CD14-positive monocyte (primary cell): ENCODE data around the gene GNPAT. TPM values are rescaled to one million over a fixed set of nuclear protein-coding genes. Genes with fewer than 3 reads are reported as not detected.
A peak's percentile ranks its signal among the peaks of the same experiment; 100 is the strongest.

Experiments used
- DNase-seq, 3 donors: peaks; one replicate each; pipeline ENCODE4 v3.0.0-alpha.2; 2011 to 2022
- H2AFZ ChIP-seq: 2 replicates; pipeline ENCODE4 v1.6.0; 2012; ENCODE audit warnings: mild to moderate bottlenecking, low read depth, low read length, inconsistent platforms; ENCODE audit not compliant: insufficient read depth, poor library complexity, severe bottlenecking
- H3K27ac ChIP-seq, 2 donors: 1 replicate in 1 of 2; 2 replicates in 1 of 2; pipeline ENCODE4 v1.5.1; 2012 to 2013; ENCODE audit warnings: low read length in 2 of 2, control low read depth in 1 of 2, inconsistent platforms in 1 of 2, low read depth in 1 of 2, mild to moderate bottlenecking in 1 of 2
- H3K27me3 ChIP-seq, 2 donors: one replicate each; pipeline versions ENCODE4 v1.6.0 to v1.6.1; 2011 to 2013; ENCODE audit warnings: low read length in 2 of 2; ENCODE audit not compliant: control insufficient read depth in 2 of 2, insufficient read depth in 2 of 2
- H3K36me3 ChIP-seq, 2 donors: replicated peaks in 1 of 2; 1 replicate in 1 of 2; 2 replicates in 1 of 2; pipeline versions ENCODE4 v1.5.1 to v1.6.1; 2012 to 2013; ENCODE audit warnings: low read length in 2 of 2, control low read depth in 1 of 2, inconsistent platforms in 1 of 2, mild to moderate bottlenecking in 1 of 2; ENCODE audit not compliant: insufficient read depth in 2 of 2, control insufficient read depth in 1 of 2
- H3K4me1 ChIP-seq, 2 donors: 1 replicate in 1 of 2; 2 replicates in 1 of 2; pipeline versions ENCODE4 v1.5.1 to v1.6.1; 2012 to 2013; ENCODE audit warnings: low read length in 2 of 2, control low read depth in 1 of 2, inconsistent platforms in 1 of 2, mild to moderate bottlenecking in 1 of 2, moderate library complexity in 1 of 2; ENCODE audit not compliant: insufficient read depth in 2 of 2, control insufficient read depth in 1 of 2
- H3K4me2 ChIP-seq: replicated peaks from 2 replicates; pipeline ENCODE3; 2012; ENCODE audit warnings: low read length, moderate library complexity, mild to moderate bottlenecking; ENCODE audit not compliant: poor library complexity, severe bottlenecking; ENCODE audit errors: extremely low read depth
- H3K4me3 ChIP-seq, 3 experiments: fragments of 200-600 bp in 1 of 3; sonication (generic) in 1 of 3; replicated peaks in 1 of 3; 1 replicate in 2 of 3; 2 replicates in 1 of 3; pipeline ENCODE4 v1.5.1; 2011 to 2013; ENCODE audit warnings: low read length in 3 of 3, mild to moderate bottlenecking in 3 of 3, control low read depth in 2 of 3, low read depth in 2 of 3, inconsistent platforms in 1 of 3, moderate library complexity in 1 of 3
- H3K79me2 ChIP-seq: 2 replicates; pipeline ENCODE4 v1.6.0; 2012; ENCODE audit warnings: mild to moderate bottlenecking, control low read depth, inconsistent platforms, low read length, moderate library complexity; ENCODE audit not compliant: insufficient read depth
- H3K9ac ChIP-seq: 2 replicates; pipeline ENCODE4 v1.6.0; 2017; ENCODE audit warnings: low read length, mild to moderate bottlenecking; ENCODE audit not compliant: insufficient read depth, poor library complexity, severe bottlenecking
- H3K9me3 ChIP-seq, 2 donors: replicated peaks in 1 of 2; 1 replicate in 1 of 2; 2 replicates in 1 of 2; pipeline versions ENCODE4 v1.5.1 to v1.6.1; 2012 to 2013; ENCODE audit warnings: low read length in 2 of 2, control low read depth in 1 of 2; ENCODE audit not compliant: control insufficient read depth in 1 of 2, insufficient read depth in 1 of 2
- H4K20me1 ChIP-seq: 2 replicates; pipeline ENCODE4 v1.6.0; 2012; ENCODE audit warnings: mild to moderate bottlenecking, low read length, control low read depth, moderate library complexity; ENCODE audit not compliant: insufficient read depth
- H3K27ac Mint-ChIP-seq, 7 donors: one replicate each; pipeline ENCODE4 v1.8.0; 2020; ENCODE audit warnings: mild to moderate bottlenecking in 7 of 7, mixed read lengths in 7 of 7, moderate library complexity in 6 of 7, inconsistent platforms in 2 of 7
- H3K27me3 Mint-ChIP-seq, 3 donors: one replicate each; pipeline ENCODE4 v1.8.0; 2021 to 2022; ENCODE audit warnings: low read depth in 3 of 3, mild to moderate bottlenecking in 3 of 3, mixed read lengths in 3 of 3, moderate library complexity in 3 of 3, inconsistent platforms in 1 of 3
- H3K36me3 Mint-ChIP-seq, 2 donors: one replicate each; pipeline ENCODE4 v1.8.0; 2020; ENCODE audit warnings: mixed read lengths in 2 of 2, inconsistent platforms in 1 of 2, mild to moderate bottlenecking in 1 of 2
- H3K4me1 Mint-ChIP-seq: one replicate; pipeline ENCODE4 v1.8.0; 2020; ENCODE audit warnings: mild to moderate bottlenecking, mixed read lengths
- H3K4me3 Mint-ChIP-seq, 2 donors: one replicate each; pipeline ENCODE4 v1.8.0; 2020; ENCODE audit warnings: mild to moderate bottlenecking in 2 of 2, mixed read lengths in 2 of 2, moderate library complexity in 1 of 2
- H3K9me3 Mint-ChIP-seq, 7 donors: one replicate each; pipeline ENCODE4 v1.8.0; 2020 to 2022; ENCODE audit warnings: mixed read lengths in 7 of 7, mild to moderate bottlenecking in 6 of 7, moderate library complexity in 6 of 7, inconsistent platforms in 2 of 7
- CTCF ChIP-seq: fragments of 200-600 bp; IDR thresholded peaks from one replicate; pipeline ENCODE4 v1.8.0; 2022; ENCODE audit warnings: antibody characterized with exemption, mild to moderate bottlenecking
- WGBS: methylation state at CpG from one replicate; pipeline ENCODE4 v1.1.5; 2013; ENCODE audit warnings: missing lambda C conversion rate; ENCODE audit not compliant: insufficient coverage; 5-methylcytosine and 5-hydroxymethylcytosine counted together
- intact Hi-C, 2 donors: fragments of 100-400 bp; cut with micrococcal nuclease; formaldehyde crosslinking; loops; one replicate each; pipeline versions ENCODE4 v1.15.0 to v1.15.1; 2023
- polyA plus RNA-seq, 3 donors: library from polyadenylated mRNA; depleted of rRNA in 1 of 3; unstranded in 2 of 3; stranded (reverse) in 1 of 3; fragments of 300-500 nt in 2 of 3; fragments of >200 nt in 1 of 3; fragmentation: Illumina TruSeq in 2 of 3; gene quantifications; 1 replicate in 2 of 3; 2 replicates in 1 of 3; pipeline ENCODE4 v1.2.3, GENCODE V29; 2012 to 2021

The GNPAT gene
- polyA plus RNA-seq, 3 donors = 20.8 to 40.3 (median 34.8) TPM

DNA sequence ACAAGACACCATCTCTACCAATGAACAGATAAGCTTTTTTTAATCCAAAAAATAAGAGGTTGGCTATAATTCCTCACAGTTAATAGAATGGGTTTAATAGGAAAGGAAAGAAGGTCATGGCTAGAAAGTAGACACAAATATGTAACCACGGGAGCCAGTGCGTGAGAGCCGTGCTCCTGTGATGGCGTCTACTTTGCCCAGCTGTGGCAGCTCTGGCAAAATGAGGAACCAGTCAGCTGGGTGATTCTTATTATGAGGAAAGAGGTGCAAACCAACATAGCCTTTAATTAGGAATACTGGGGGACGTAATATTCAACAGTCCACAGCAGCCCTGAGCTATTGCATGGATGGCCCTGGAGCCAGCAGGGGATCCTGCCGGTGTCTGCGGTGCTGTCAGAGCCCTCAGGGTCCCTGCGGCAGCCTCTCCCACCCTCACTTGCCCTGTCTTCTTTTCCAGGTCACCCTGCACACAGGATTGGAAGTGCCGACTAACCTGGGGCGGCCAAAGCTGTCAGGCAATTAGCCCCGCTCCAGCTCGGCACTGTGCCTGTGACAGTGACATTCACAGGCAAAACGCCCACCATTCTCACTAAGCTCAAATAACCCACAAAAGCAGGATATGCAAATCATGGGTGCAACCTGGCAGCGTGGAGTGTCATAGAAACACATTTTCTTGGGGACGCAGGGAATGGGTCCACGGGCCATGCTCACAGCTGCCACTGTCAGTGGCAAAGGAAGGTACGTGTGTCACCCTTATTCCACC, 25.9 kb upstream of the GNPAT start:
- intact Hi-C loops = loop anchor here in 1 of 2 donors (5.0 kb wide), 1 partner anchor 298 kb away; no protein-coding TSS in a partner anchor
- H3K27ac Mint-ChIP-seq = peak overlapping the region in 1 of 7 donors; percentile 37

More for the DNA sequence above, 25.9 kb upstream of the GNPAT start:
- Histone ChIP-seq H3K4me2 (no peak overlapping the region), H3K27me3 (peaks cover 0 to 3% of the 10 kb centered on the region in 2 donors), H4K20me1 (no peaks in the 10 kb centered on the region), H2AFZ (no peak overlapping the region), H3K79me2 (no peaks in the 10 kb centered on the region), H3K9ac (no peak overlapping the region), H3K27ac (no peak overlapping the region), H3K4me1 (peaks cover 4 to 5% of the 10 kb centered on the region in 2 donors), H3K9me3 (no peaks in the 10 kb centered on the region), H3K4me3 (no peak overlapping the region), H3K36me3 (no peaks in the 10 kb centered on the region)
- no peak for TF ChIP-seq CTCF
- peak in 2 of 3 donors; percentile 26 to 41 for DNase-seq
- peaks cover 7 to 17% (median 11%) of the 10 kb centered on the region in 3 donors for H3K27me3 Mint-ChIP-seq
- no peaks in the 10 kb centered on the region for H3K9me3 Mint-ChIP-seq
- peaks cover 7% of the 10 kb centered on the region for H3K4me1 Mint-ChIP-seq
- H3K36me3 Mint-ChIP-seq = no peaks in the 10 kb centered on the region
- H3K4me3 Mint-ChIP-seq = no peak overlapping the region
- 55% methylated on average over 16 of the region's 17 CpGs for WGBS
